Activated T-cell treated with anti-CD3 and anti-CD28 coated beads, Interleukin-2, amount 50 U/mL, for 4 hours (primary cell): Measurements from ENCODE around the gene MESD. TPM values are rescaled to one million over a fixed set of nuclear protein-coding genes. Genes with fewer than 3 reads are reported as not detected.
A peak's percentile ranks its signal among the peaks of the same experiment; 100 is the strongest.

Experiments used
- ATAC-seq, 2 donors: fragments of 200-7000 bp; cut with Tn5 transposase; one replicate each; pipeline ENCODE4 v1.10.0; 2021
- DNase-seq: peaks from one replicate; pipeline ENCODE4 v3.0.0-alpha.2; 2020
- H3K27me3 Mint-ChIP-seq: one replicate; pipeline ENCODE4 v1.8.0; 2021; ENCODE audit warnings: low read depth, mixed read lengths
- H3K36me3 Mint-ChIP-seq: one replicate; pipeline ENCODE4 v1.8.0; 2022; ENCODE audit warnings: mixed read lengths; ENCODE audit not compliant: insufficient read depth
- H3K4me1 Mint-ChIP-seq: one replicate; pipeline ENCODE4 v1.8.0; 2021; ENCODE audit warnings: low read depth, mixed read lengths
- H3K4me3 Mint-ChIP-seq: one replicate; pipeline ENCODE4 v1.8.0; 2021; ENCODE audit warnings: mild to moderate bottlenecking, moderate library complexity, mixed read lengths
- H3K9me3 Mint-ChIP-seq: one replicate; pipeline ENCODE4 v1.8.0; 2021; ENCODE audit warnings: mixed read lengths
- total RNA-seq, 3 donors: library from RNA; stranded (reverse); gene quantifications; one replicate each; pipeline ENCODE4 v1.2.1, GENCODE V29; 2021

Gene MESD
- total RNA-seq, 3 donors from 2014 or later, result 22.2 to 24.0 (median 23.3) TPM

DNA sequence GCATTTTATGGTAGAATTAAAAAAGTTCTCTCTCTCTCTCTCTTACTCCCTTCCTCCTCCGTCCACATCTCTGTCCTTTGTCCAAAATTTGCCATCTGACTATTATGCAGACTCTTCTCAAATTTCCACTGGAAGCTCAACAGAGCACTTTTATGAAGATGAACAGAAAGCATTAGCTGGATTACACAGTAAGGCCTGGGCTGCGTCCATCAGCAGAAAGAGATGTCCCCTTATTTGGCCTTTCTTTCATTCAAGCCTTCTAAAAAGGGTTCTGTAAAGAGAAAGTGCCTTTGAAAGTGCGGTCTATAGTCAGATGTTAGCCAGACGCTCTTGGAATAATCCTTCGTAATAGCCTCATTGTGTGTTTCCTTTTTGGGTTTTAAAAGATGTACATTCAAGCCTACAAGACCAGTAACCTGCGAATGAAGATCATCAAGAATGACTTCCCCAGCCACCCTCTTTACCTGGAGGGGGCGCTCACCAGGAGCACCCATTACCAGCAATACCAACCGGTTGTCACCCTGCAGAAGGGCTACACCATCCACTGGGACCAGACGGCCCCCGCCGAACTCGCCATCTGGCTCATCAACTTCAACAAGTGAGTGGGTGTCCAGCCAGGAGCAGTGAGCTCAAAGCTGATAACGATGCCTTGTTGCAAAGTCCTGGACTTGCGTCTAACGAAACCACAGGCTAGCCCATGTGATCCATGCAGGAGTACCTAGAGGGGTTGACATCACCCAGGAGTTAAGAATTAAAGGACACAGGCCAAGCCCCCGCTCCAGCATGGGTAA is 53.1 kb downstream of the MESD start:
- Mint-ChIP-seq H3K4me1 (no peaks in the 10 kb centered on the region), H3K9me3 (no peaks in the 10 kb centered on the region), H3K27me3 (no peaks in the 10 kb centered on the region), H3K4me3 (no peak overlapping the region), H3K36me3 (peaks cover 11% of the 10 kb centered on the region)
- no peak for ATAC-seq
- DNase-seq, result no peak

DNA sequence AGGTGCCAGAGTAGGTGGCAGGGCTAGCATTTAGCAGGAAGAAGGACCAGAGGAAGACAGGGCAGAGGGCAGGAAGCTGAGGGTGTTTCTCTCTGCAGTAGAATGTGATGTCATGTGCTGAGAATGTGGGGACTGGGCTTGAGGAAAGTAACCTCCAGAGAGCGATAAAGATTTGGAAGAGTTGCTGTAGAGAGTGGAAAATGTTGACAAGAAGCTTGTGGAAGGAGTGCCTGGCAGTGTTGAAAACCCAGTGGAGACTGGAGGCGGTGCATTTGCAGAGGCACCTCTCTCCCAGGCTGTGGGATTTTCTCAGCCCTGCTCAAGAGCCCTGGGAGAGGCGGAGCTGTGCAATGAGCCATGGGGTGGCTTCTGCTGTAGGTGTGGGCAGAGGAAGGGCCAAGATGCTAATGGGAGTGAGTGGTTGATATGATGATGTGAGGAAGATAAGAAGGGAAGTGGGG is 54.8 kb downstream of the MESD start:
- ATAC-seq (no peak), DNase-seq (no peak)
- Mint-ChIP-seq H3K4me1 (no peaks in the 10 kb centered on the region), H3K36me3 (peaks cover 7% of the 10 kb centered on the region), H3K9me3 (no peaks in the 10 kb centered on the region), H3K4me3 (no peak overlapping the region), H3K27me3 (no peaks in the 10 kb centered on the region)

DNA sequence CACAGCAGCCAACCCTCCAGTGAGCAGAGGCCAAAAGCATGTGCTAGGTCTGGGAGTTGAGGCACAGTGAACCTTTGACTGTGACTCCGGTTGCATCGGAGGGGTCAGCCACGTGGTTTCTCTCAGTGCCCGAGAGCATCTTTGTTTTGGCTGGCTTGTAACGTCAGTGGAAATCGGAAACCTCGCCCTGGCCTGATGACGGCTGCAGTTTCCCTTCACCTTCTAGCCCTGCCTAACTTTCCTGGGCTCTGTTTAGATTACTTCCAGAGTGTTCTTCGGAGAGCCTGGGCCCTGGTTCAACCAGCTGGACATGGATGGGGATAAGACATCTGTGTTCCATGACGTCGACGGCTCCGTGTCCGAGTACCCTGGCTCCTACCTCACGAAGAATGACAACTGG is 56.6 kb downstream of the MESD start:
- H3K4me1 Mint-ChIP-seq, result no peaks in the 10 kb centered on the region
- no peaks in the 10 kb centered on the region for H3K27me3 Mint-ChIP-seq
- ATAC-seq (no peak), DNase-seq (no peak)
- peaks cover 8% of the 10 kb centered on the region for H3K36me3 Mint-ChIP-seq
- H3K9me3 Mint-ChIP-seq, result no peaks in the 10 kb centered on the region
- no peak overlapping the region for H3K4me3 Mint-ChIP-seq

DNA sequence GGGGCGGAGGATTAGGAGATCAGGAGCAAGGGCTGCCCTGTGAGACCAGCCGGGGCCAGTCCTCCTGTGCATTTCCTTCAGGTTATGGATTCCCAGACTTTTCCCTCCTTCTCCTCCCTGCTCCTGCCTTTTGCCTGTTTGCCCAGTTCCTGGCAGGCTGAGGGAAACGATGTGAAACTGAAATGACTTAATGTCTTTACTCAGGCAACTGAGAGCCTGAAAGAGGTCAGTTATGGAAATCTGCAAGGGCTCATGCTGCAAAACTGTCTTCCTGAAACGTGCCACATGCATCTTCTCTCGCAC is 57.2 kb downstream of the MESD start:
- ATAC-seq (no peak), DNase-seq (no peak)
- no peak overlapping the region for H3K4me3 Mint-ChIP-seq
- H3K27me3 Mint-ChIP-seq, result no peaks in the 10 kb centered on the region
- no peaks in the 10 kb centered on the region for H3K4me1 Mint-ChIP-seq
- peaks cover 7% of the 10 kb centered on the region for H3K36me3 Mint-ChIP-seq
- no peaks in the 10 kb centered on the region for H3K9me3 Mint-ChIP-seq

DNA sequence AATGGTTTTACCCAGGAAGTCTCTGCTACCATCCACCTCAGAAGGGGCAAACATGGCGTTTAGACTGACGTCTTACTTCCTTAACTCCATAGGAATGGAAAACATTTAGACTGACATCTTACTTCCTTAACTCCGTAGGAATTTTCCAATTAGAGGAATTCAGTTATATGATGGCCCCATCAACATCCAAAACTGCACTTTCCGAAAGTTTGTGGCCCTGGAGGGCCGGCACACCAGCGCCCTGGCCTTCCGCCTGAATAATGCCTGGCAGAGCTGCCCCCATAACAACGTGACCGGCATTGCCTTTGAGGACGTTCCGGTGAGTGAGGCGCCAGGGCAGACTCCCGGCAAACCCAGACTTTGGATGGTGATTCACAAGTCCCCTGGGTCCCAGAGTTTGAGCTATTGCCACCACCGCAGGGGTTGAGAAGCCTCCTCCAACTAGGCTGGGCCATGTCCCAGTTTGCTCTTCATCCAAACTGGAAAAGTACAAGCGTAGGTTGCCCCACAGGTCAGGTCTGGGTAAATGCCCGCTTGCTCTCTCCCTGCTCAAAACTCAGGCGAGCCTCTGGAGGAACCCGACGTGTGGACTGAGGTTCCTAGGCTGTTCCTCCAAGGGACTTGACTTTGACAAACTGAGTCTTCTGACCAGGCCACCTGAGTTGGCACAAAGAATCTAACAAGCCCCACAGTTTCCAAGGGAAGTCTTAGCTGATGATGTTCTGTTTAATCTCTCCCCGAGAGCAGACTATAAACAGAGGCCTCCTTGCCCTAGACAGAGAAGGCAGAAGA is 57.7 kb downstream of the MESD start:
- ATAC-seq (no peak), DNase-seq (no peak)
- H3K4me1 Mint-ChIP-seq, result no peaks in the 10 kb centered on the region
- no peaks in the 10 kb centered on the region for H3K9me3 Mint-ChIP-seq
- peaks cover 7% of the 10 kb centered on the region for H3K36me3 Mint-ChIP-seq
- H3K4me3 Mint-ChIP-seq, result no peak overlapping the region
- H3K27me3 Mint-ChIP-seq, result no peaks in the 10 kb centered on the region

DNA sequence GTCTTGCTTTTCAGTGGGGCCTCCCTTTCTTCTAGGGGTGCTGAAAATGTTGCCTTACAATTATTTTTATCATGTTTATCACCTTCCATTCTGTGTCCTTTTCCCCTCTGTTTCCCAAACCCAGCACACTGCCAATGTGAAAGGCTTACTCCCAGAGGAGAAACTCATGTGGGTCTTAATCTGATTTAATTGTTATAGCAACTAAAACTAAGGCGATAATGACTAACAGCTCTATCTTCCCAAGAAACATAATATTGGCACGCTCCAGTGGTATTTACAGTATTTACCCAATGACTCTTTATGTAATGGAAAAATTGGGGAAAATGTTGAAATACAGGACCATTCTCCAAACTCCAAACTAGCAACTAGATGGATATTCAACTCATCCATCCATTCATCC is 58.4 kb downstream of the MESD start:
- peaks cover 7% of the 10 kb centered on the region for H3K36me3 Mint-ChIP-seq
- H3K9me3 Mint-ChIP-seq, result no peaks in the 10 kb centered on the region
- ATAC-seq (no peak), DNase-seq (no peak)
- H3K4me3 Mint-ChIP-seq, result no peak overlapping the region
- no peaks in the 10 kb centered on the region for H3K27me3 Mint-ChIP-seq
- H3K4me1 Mint-ChIP-seq, result no peaks in the 10 kb centered on the region

DNA sequence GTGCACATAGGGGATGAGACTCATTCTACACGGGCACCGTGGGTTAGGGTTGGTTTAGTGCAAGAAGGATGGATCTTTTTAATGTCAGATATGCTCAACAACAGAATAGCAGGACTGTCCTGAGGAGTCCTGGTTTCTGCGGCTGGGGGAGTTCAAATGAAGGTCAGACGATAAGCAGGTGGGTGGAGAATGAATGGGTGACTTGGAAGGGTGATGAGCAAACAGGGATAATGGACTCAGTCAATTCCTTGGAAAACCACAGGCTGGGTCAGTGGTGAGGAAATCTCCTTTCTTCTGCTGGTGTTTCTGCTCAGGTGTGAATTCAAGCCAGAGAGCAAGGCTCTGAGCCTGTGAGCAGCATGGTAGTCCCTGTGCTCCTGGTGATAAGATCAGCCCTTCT is 59.9 kb downstream of the MESD start:
- DNase-seq (no peak), ATAC-seq (no peak)
- Mint-ChIP-seq H3K4me3 (no peak overlapping the region), H3K27me3 (no peaks in the 10 kb centered on the region), H3K36me3 (peaks cover 7% of the 10 kb centered on the region), H3K9me3 (no peaks in the 10 kb centered on the region), H3K4me1 (no peaks in the 10 kb centered on the region)

DNA sequence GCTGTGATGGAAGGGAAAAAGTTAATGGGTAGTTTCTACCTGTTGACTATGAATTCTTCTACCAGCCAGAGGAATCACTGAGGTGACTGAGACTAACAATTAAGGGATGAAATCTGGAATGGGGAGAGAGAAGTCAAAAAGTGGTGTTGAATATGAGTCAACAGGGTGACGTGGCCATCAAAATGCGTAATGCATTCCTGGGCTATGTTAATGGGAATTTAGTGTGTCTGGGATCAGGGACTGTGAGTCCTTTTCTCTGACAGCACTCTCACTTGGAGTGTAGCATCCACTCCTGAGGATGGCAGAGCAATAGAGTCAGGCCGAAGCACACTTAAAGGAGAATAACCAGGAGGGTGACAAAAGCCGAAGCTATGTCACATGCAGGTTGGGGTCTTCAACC is 60.4 kb downstream of the MESD start:
- ATAC-seq, result no peak
- H3K4me3 Mint-ChIP-seq, result no peak overlapping the region
- no peaks in the 10 kb centered on the region for H3K9me3 Mint-ChIP-seq

DNA sequence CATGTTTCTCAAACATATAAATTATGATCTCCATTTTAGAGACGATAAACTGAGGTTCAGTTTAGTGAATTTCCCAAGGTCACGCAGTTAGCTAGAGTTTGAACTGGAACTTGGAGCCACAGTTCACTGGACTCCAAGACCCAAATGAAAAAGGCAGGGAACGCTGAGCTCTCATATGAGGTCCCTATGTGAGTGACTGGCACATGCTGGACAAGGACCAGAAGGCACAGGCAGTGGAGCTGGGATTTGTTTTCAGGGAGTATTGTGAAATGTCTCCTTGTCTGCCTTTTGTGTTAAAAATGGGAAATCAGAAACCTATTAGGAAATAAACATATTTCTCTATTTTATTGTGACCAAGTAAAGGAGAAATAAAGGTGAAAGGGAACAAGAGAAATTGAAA is 63.5 kb downstream of the MESD start:
- Mint-ChIP-seq H3K4me1 (peaks cover 2% of the 10 kb centered on the region), H3K9me3 (no peaks in the 10 kb centered on the region), H3K36me3 (peaks cover 16% of the 10 kb centered on the region), H3K4me3 (no peak overlapping the region), H3K27me3 (no peaks in the 10 kb centered on the region)
- no peak for DNase-seq
- no peak for ATAC-seq

More for the DNA sequence above, 60.4 kb downstream of the MESD start:
- Mint-ChIP-seq H3K36me3 (peaks cover 5% of the 10 kb centered on the region), H3K4me1 (no peaks in the 10 kb centered on the region), H3K27me3 (no peaks in the 10 kb centered on the region)
- no peak for DNase-seq

DNA sequence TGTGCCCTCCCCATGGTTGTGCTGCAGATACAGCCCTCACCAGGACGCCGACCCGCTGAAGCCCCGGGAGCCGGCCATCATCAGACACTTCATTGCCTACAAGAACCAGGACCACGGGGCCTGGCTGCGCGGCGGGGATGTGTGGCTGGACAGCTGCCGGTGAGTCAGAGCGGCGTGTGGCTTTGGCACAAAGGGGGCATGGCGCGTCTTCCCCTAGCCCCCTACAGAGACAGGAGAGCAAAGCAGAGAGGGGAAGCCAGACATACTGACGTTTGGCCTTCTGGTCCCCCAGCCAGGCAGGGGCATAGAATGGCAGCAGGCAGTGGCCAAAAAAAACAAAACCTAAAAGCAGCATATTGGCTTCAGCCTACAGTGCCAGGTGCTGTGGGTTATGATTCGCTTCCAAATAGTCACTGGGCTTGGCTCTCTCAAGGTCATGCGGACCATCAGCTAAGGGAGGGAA is 64.0 kb downstream of the MESD start:
- Mint-ChIP-seq H3K36me3 (peaks cover 16% of the 10 kb centered on the region), H3K4me3 (no peak overlapping the region), H3K9me3 (no peaks in the 10 kb centered on the region), H3K27me3 (no peaks in the 10 kb centered on the region), H3K4me1 (peaks cover 7% of the 10 kb centered on the region)
- ATAC-seq (no peak), DNase-seq (no peak)

DNA sequence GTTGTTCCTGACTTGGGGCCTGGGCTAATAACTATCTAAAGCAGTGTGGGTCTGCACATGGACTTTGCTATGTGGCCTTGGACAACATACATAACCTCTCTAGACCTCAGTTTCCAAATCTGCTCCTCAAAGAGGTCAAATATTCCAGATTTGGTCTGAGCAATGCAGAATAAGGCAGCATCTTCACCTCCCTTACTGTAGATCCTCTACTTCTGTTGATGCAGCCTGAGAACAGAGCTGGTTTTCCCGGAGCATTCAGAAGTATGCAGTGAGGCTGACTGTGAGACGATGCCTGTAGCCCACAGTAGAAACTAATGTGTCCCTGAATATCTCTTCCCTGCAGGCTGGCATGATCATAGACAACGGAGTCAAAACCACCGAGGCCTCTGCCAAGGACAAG is 65.3 kb downstream of the MESD start:
- Mint-ChIP-seq H3K4me3 (no peak overlapping the region), H3K9me3 (no peaks in the 10 kb centered on the region), H3K36me3 (peaks cover 14% of the 10 kb centered on the region), H3K4me1 (peaks cover 10% of the 10 kb centered on the region), H3K27me3 (no peaks in the 10 kb centered on the region)
- ATAC-seq, result no peak
- DNase-seq, result no peak

DNA sequence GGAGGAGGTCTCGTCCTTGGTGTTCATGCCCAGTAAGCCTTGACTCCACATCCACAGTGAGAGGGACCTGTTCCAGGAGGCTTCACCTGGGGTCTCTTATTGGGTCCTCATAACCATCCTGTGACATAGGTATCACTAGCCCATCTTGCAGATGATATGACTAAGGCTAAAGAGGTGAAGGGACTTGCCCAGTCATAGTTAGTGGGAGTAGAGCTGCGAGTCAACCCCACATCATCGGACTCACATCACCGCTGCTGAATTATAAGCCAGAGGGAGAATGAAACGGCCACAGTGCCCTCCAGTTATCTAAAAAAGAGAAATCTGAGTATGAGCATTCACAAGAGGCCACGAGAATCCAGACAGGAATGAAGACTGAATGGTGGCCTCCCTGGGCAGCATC is 66.0 kb downstream of the MESD start:
- Mint-ChIP-seq H3K4me1 (peaks cover 10% of the 10 kb centered on the region), H3K36me3 (peaks cover 14% of the 10 kb centered on the region), H3K9me3 (no peaks in the 10 kb centered on the region), H3K4me3 (no peak overlapping the region), H3K27me3 (no peaks in the 10 kb centered on the region)
- DNase-seq, result no peak
- ATAC-seq, result no peak

DNA sequence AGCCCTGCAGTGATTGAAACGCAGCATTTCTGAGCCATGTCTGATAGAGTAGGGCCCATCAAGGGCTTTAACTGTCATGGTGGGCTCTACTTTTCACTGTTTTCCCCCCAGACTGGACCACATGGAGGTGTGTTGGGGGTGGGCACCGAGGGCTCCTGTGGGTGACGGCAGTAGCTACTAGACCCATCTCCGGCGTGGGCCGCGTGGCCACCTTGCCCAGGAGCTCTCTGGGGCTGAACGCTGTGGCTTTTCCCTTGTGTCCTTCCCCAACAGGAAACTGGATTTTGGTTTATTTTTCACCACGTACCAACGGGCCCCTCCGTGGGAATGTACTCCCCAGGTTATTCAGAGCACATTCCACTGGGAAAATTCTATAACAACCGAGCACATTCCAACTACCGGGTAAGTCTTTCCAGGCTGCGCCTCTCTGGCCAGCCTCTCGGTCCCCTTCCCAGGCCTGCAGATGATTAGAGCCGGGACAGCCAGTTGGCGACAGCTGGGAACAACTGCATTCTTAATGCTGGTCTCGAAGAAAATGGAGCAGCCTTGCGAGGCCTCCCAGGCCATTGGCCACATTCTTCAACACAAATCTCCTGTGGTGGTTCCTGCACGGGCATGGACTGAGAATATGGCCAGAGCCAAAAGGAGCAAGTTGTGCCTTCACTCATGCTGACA is 67.7 kb downstream of the MESD start:
- Mint-ChIP-seq H3K4me1 (peaks cover 10% of the 10 kb centered on the region), H3K36me3 (peaks cover 14% of the 10 kb centered on the region), H3K9me3 (no peaks in the 10 kb centered on the region), H3K4me3 (no peak overlapping the region), H3K27me3 (no peaks in the 10 kb centered on the region)
- DNase-seq (no peak), ATAC-seq (no peak)

DNA sequence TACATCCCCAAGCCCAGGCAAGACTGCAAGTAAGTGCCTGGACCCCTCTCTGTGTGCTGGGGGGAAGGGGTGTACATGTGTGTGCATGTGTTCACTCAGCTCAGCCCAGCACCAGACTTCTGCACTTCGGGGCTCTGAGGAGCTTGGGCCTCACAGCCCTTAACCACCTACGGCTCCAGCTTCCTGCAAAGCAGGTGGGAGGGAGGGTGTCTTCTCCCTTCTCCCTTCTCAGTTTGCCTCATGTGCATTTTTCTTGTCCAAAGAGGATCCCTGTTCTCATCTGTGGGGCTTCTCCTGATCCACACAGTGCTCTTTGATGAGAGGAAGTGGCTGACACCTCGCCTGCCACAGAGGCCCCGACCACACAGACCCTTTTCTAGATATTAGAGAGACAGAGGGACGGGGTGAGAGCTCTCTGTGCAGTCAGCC is 69.3 kb downstream of the MESD start:
- no peaks in the 10 kb centered on the region for H3K27me3 Mint-ChIP-seq
- H3K4me1 Mint-ChIP-seq, result peaks cover 10% of the 10 kb centered on the region
- H3K9me3 Mint-ChIP-seq, result no peaks in the 10 kb centered on the region
- DNase-seq (no peak), ATAC-seq (peak; percentile 37 to 52)
- H3K4me3 Mint-ChIP-seq, result no peak overlapping the region
- peaks cover 14% of the 10 kb centered on the region for H3K36me3 Mint-ChIP-seq
